Measurements from ENCODE around the gene TRIM22.

GRCh38 chr11:5749836-5750235, 60.2 kb downstream of the TRIM22 start:
- no peak for TF ChIP-seq POLR2AphosphoS5 (IDR thresholded peaks at IDR 0.05; ENCODE audit: low read depth, low read length)
- no peak for TF ChIP-seq SIN3A (IDR thresholded peaks at IDR 0.05; ENCODE audit: borderline replicate concordance, insufficient read depth, low read length)
- no peak for TF ChIP-seq REST (IDR thresholded peaks at IDR 0.05; ENCODE audit: insufficient read depth in 1 of 2, low read depth in 2 of 2, low read length in 2 of 2)
- no peak for TF ChIP-seq TAF1 (IDR thresholded peaks at IDR 0.05; ENCODE audit: borderline replicate concordance, insufficient read depth, low read length)
- no peak for TF ChIP-seq FOXP2 (optimal IDR thresholded peaks at IDR 0.05; ENCODE audit: borderline replicate concordance, extremely low read depth, extremely low read length, insufficient read depth)
